HEK293 (cell line): ENCODE results near the gene TADA1.

Experiments used
- CTCF ChIA-PET: fragments of 350-600 bp; formaldehyde crosslinking; extraction: SDS; loops from one replicate; lab custom pipeline; 2021; ENCODE audit warnings: antibody characterized with exemption; lab: Yijun Ruan, JAX
- POLR2A ChIA-PET: fragments of 300-600 bp; formaldehyde crosslinking; extraction: SDS; loops from one replicate; lab custom pipeline; 2020; ENCODE audit warnings: antibody characterized with exemption, inconsistent platforms; lab: Yijun Ruan, JAX
- H3K27ac ChIP-seq: fragments of 200-500 bp; sonication (Bioruptor generic); 2 replicates; pipeline ENCODE4 v1.5.1; 2014; ENCODE audit warnings: low read depth, low read length, control low read depth, inconsistent platforms; ENCODE audit errors: extremely low read depth
- H3K36me3 ChIP-seq, 2 experiments: fragments of 200-500 bp in 1 of 2; sonication (Bioruptor generic) in 1 of 2; 1 replicate in 1 of 2; 2 replicates in 1 of 2; pipeline ENCODE4 v1.5.1; 2014 to 2017; ENCODE audit warnings: inconsistent platforms in 2 of 2, low read length in 2 of 2; ENCODE audit not compliant: control insufficient read depth in 2 of 2, insufficient read depth in 1 of 2
- H3K4me1 ChIP-seq: fragments of 200-500 bp; sonication (Bioruptor generic); 2 replicates; pipeline ENCODE4 v1.5.1; 2014; ENCODE audit warnings: mild to moderate bottlenecking, low read length, inconsistent platforms; ENCODE audit not compliant: control insufficient read depth, insufficient read depth
- H3K4me3 ChIP-seq: 2 replicates; pipeline ENCODE4 v1.5.1; 2011; ENCODE audit warnings: low read depth, mild to moderate bottlenecking, control low read depth, low read length, moderate library complexity
- H3K9me3 ChIP-seq: fragments of 200-500 bp; sonication (Bioruptor generic); 2 replicates; pipeline ENCODE4 v1.5.1; 2014; ENCODE audit warnings: low read depth, low read length, inconsistent platforms; ENCODE audit not compliant: control insufficient read depth, insufficient read depth
- IKZF3 ChIP-seq: fragments of 450-650 bp; IDR thresholded peaks from 2 replicates; pipeline ENCODE4 v1.5.0; 2018; ENCODE audit warnings: missing biosample characterization, mild to moderate bottlenecking, missing genetic modification characterization, moderate library complexity
- KLF16 ChIP-seq: fragments of 450-650 bp; formaldehyde crosslinking; IDR thresholded peaks from 2 replicates; pipeline ENCODE4 v1.5.1; 2017; ENCODE audit warnings: missing biosample characterization, missing genetic modification characterization
- MEIS1 ChIP-seq: sonication (generic); formaldehyde crosslinking; IDR thresholded peaks from 2 replicates; pipeline ENCODE4 v1.8.1; 2022; ENCODE audit warnings: missing genetic modification reagents, mild to moderate bottlenecking, borderline replicate concordance
- SALL2 ChIP-seq: fragments of 450-650 bp; formaldehyde crosslinking; IDR thresholded peaks from 2 replicates; pipeline ENCODE4 v1.5.0; 2017; ENCODE audit warnings: missing biosample characterization, mild to moderate bottlenecking, missing genetic modification characterization, borderline replicate concordance
- ZFP3 ChIP-seq: fragments of 450-650 bp; formaldehyde crosslinking; IDR thresholded peaks from 2 replicates; pipeline ENCODE4 v1.5.1; 2016; ENCODE audit warnings: low read depth, missing biosample characterization, missing genetic modification characterization
- ZFP41 ChIP-seq: fragments of 450-650 bp; formaldehyde crosslinking; IDR thresholded peaks from 2 replicates; pipeline ENCODE4 v1.5.1; 2016; ENCODE audit warnings: missing biosample characterization, missing genetic modification characterization, borderline replicate concordance
- ZFP69B ChIP-seq: fragments of 450-650 bp; formaldehyde crosslinking; IDR thresholded peaks from 2 replicates; pipeline ENCODE4 v1.5.1; 2016; ENCODE audit warnings: missing biosample characterization, missing genetic modification characterization
- ZNF184 ChIP-seq: fragments of 450-650 bp; IDR thresholded peaks from 2 replicates; pipeline ENCODE4 v1.5.1; 2018; ENCODE audit warnings: missing biosample characterization, mild to moderate bottlenecking, missing genetic modification characterization
- ZNF24 ChIP-seq: fragments of 450-650 bp; formaldehyde crosslinking; IDR thresholded peaks from 2 replicates; pipeline ENCODE4 v1.5.1; 2016; ENCODE audit warnings: missing biosample characterization, missing genetic modification characterization
- ZNF324 ChIP-seq: fragments of 450-650 bp; formaldehyde crosslinking; IDR thresholded peaks from 2 replicates; pipeline ENCODE4 v1.5.1; 2016; ENCODE audit warnings: missing biosample characterization, missing genetic modification characterization
- ZNF335 ChIP-seq: fragments of 450-650 bp; formaldehyde crosslinking; conservative IDR thresholded peaks from 2 replicates; pipeline ENCODE4 v1.5.1; 2016; ENCODE audit warnings: missing biosample characterization, missing genetic modification characterization
- ZNF341 ChIP-seq: fragments of 450-650 bp; formaldehyde crosslinking; IDR thresholded peaks from 2 replicates; pipeline ENCODE4; 2016; ENCODE audit warnings: low read depth, missing biosample characterization, missing genetic modification characterization
- ZNF350 ChIP-seq: fragments of 450-650 bp; formaldehyde crosslinking; IDR thresholded peaks from 2 replicates; pipeline ENCODE4 v1.5.0; 2017; ENCODE audit warnings: missing biosample characterization, mild to moderate bottlenecking, missing genetic modification characterization
- ZNF366 ChIP-seq: fragments of 450-650 bp; formaldehyde crosslinking; conservative IDR thresholded peaks from 2 replicates; pipeline ENCODE4 v1.5.1; 2016; ENCODE audit warnings: missing biosample characterization, missing genetic modification characterization
- ZNF416 ChIP-seq: fragments of 450-650 bp; formaldehyde crosslinking; IDR thresholded peaks from 2 replicates; pipeline ENCODE4 v1.5.1; 2016; ENCODE audit warnings: missing biosample characterization, missing genetic modification characterization
- ZNF473 ChIP-seq: fragments of 450-650 bp; formaldehyde crosslinking; IDR thresholded peaks from 2 replicates; pipeline ENCODE4 v1.5.1; 2017; ENCODE audit warnings: missing biosample characterization, missing genetic modification characterization
- ZNF585B ChIP-seq: fragments of 450-650 bp; formaldehyde crosslinking; IDR thresholded peaks from 2 replicates; pipeline ENCODE4 v1.5.1; 2016; ENCODE audit warnings: missing biosample characterization, missing genetic modification characterization
- ZNF660 ChIP-seq: fragments of 450-650 bp; IDR thresholded peaks from 2 replicates; pipeline ENCODE4 v1.5.1; 2018; ENCODE audit warnings: missing biosample characterization, mild to moderate bottlenecking, missing genetic modification characterization
- ZNF830 ChIP-seq: fragments of 450-650 bp; IDR thresholded peaks from 2 replicates; pipeline ENCODE4 v1.5.0; 2018; ENCODE audit warnings: missing biosample characterization, missing genetic modification characterization, low read depth, mild to moderate bottlenecking, moderate library complexity
- TF ChIP-seq, protein P1 (sequence below): fragments of 450-650 bp; formaldehyde crosslinking; IDR thresholded peaks from 2 replicates; pipeline ENCODE4 v1.5.1; 2016; ENCODE audit warnings: missing biosample characterization, missing genetic modification characterization
- TF ChIP-seq, protein P2 (sequence below): fragments of 450-650 bp; formaldehyde crosslinking; IDR thresholded peaks from 2 replicates; pipeline ENCODE4 v1.5.1; 2016; ENCODE audit warnings: missing biosample characterization, missing genetic modification characterization
- TF ChIP-seq, protein P3 (sequence below): fragments of 450-650 bp; formaldehyde crosslinking; IDR thresholded peaks from 2 replicates; pipeline ENCODE4 v1.5.1; 2016; ENCODE audit warnings: missing biosample characterization, missing genetic modification characterization
- TF ChIP-seq, protein P4 (sequence below): fragments of 450-650 bp; formaldehyde crosslinking; IDR thresholded peaks from 2 replicates; pipeline ENCODE4 v1.5.1; 2016; ENCODE audit warnings: missing biosample characterization, missing genetic modification characterization

Gene TADA1

DNA sequence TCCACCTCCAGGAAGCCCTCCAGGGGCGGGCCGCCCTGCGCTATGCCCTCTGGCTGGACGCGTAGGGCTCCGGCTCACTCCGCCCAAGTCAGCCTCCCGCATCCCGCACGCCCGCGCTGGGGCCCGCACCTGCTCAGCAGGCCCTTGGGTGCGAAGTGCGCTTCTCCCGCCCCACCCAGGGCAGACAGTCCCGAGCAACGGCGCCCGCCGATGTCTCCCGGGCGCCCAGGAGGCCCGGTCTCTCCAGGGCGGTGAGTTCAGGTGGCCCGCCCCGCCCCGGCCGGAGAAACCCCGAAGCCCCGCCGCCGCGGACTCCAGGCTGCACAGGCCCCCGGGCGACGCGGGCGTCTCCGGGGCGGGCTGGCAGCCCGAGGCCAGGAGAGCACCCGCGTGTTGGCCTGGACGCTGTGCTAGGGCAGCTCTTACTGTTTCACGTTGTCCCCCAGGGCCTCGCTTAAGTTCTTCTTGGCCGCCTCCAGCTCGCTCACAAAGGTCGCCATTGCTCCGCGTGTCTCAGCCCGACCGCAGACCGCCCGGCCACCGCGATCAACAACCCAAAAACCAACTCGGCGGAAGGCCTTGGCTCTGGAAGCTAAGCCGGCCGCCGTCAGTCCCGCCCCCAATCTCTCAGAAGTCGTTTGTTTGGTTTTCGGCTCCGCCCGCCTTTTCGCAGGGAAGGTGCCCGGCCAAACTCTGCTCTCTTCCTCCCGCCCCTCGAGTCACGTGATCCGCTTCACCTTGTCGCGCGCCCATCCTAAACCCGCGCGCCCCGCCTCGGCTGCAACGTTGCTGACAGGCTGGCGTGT lies at the start of gene TADA1 (continued):
- TF ChIP-seq ZNF585B (no peak), SALL2 (tag by site-specific recombination) (no peak), ZNF366 (peak; percentile 70), ZNF184 (tag by site-specific recombination) (no peak), MEIS1 (CRISPR knock-in tag) (no peak)
- TF ChIP-seq, protein P1, sequence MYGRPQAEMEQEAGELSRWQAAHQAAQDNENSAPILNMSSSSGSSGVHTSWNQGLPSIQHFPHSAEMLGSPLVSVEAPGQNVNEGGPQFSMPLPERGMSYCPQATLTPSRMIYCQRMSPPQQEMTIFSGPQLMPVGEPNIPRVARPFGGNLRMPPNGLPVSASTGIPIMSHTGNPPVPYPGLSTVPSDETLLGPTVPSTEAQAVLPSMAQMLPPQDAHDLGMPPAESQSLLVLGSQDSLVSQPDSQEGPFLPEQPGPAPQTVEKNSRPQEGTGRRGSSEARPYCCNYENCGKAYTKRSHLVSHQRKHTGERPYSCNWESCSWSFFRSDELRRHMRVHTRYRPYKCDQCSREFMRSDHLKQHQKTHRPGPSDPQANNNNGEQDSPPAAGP, result peak; percentile 73

DNA sequence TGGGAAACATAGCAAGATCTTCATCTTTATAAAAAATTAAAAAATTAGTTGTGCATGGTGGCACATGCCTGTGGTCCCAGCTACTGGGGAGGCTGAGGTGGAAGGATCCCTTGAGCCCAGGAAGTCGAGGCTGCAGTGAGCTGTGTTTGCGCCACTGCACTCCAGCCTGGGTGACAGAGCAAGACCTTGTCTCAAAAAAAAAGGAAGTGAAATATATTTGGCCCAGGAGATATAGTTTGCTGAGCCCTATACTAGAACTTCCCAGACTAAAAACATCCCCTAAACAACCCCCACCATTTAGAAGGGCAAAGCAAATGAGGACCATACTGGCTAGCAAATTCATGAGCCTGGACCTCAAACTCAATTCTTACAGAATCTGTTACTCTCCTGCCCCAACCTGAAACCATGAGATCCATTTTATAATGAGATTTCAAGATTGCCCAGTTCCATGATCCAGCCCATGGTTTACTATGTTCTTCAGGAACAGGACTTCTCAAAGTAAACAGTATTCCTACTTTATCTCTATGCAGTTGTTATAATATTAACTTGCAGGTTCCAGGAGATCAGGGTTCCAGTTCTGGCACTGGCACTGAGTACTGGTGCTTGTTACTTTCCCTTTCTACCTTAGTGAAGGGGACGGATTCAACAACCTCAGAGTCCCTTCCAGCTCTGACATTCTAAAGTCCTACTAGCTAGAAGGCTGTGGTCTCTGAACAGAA lies 48.9 kb upstream of the TADA1 start:
- Histone ChIP-seq H3K36me3 (no peaks in the 10 kb centered on the region), H3K4me3 (no peak overlapping the region), H3K27ac (no peak overlapping the region), H3K9me3 (no peaks in the 10 kb centered on the region), H3K4me1 (no peaks in the 10 kb centered on the region)
- ChIA-PET POLR2A (interaction anchor here (0.6 to 1.2 kb wide), 2 partner anchors 19 to 118 kb away, joined by 3 to 4 read pairs; no protein-coding TSS in a partner anchor), CTCF (interaction anchor here (0.6 to 2.3 kb wide), 5 partner anchors 13 to 142 kb away, joined by 3 to 16 read pairs (median 7); no protein-coding TSS in a partner anchor)
- TF ChIP-seq ZNF660 (tag by site-specific recombination) (no peak), ZNF341 (tag by site-specific recombination) (no peak), ZNF830 (tag by site-specific recombination) (no peak), ZNF350 (no peak), ZNF416 (tag by site-specific recombination) (no peak), KLF16 (tag by site-specific recombination) (no peak), IKZF3 (tag by site-specific recombination) (no peak), ZFP3 (tag by site-specific recombination) (no peak), ZFP69B (tag by site-specific recombination) (no peak), ZNF335 (tag by site-specific recombination) (no peak), ZNF24 (tag by site-specific recombination) (no peak), ZNF473 (tag by site-specific recombination) (no peak), ZNF324 (tag by site-specific recombination) (no peak), ZFP41 (tag by site-specific recombination) (no peak)
- TF ChIP-seq, protein P2, sequence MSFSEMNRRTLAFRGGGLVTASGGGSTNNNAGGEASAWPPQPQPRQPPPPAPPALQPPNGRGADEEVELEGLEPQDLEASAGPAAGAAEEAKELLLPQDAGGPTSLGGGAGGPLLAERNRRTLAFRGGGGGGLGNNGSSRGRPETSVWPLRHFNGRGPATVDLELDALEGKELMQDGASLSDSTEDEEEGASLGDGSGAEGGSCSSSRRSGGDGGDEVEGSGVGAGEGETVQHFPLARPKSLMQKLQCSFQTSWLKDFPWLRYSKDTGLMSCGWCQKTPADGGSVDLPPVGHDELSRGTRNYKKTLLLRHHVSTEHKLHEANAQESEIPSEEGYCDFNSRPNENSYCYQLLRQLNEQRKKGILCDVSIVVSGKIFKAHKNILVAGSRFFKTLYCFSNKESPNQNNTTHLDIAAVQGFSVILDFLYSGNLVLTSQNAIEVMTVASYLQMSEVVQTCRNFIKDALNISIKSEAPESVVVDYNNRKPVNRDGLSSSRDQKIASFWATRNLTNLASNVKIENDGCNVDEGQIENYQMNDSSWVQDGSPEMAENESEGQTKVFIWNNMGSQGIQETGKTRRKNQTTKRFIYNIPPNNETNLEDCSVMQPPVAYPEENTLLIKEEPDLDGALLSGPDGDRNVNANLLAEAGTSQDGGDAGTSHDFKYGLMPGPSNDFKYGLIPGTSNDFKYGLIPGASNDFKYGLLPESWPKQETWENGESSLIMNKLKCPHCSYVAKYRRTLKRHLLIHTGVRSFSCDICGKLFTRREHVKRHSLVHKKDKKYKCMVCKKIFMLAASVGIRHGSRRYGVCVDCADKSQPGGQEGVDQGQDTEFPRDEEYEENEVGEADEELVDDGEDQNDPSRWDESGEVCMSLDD, result no peak
- TF ChIP-seq, protein P3, sequence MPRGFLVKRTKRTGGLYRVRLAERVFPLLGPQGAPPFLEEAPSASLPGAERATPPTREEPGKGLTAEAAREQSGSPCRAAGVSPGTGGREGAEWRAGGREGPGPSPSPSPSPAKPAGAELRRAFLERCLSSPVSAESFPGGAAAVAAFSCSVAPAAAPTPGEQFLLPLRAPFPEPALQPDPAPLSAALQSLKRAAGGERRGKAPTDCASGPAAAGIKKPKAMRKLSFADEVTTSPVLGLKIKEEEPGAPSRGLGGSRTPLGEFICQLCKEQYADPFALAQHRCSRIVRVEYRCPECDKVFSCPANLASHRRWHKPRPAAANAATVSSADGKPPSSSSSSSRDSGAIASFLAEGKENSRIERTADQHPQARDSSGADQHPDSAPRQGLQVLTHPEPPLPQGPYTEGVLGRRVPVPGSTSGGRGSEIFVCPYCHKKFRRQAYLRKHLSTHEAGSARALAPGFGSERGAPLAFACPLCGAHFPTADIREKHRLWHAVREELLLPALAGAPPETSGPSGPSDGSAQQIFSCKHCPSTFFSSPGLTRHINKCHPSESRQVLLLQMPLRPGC (tag by site-specific recombination), result no peak
- TF ChIP-seq, protein P4, sequence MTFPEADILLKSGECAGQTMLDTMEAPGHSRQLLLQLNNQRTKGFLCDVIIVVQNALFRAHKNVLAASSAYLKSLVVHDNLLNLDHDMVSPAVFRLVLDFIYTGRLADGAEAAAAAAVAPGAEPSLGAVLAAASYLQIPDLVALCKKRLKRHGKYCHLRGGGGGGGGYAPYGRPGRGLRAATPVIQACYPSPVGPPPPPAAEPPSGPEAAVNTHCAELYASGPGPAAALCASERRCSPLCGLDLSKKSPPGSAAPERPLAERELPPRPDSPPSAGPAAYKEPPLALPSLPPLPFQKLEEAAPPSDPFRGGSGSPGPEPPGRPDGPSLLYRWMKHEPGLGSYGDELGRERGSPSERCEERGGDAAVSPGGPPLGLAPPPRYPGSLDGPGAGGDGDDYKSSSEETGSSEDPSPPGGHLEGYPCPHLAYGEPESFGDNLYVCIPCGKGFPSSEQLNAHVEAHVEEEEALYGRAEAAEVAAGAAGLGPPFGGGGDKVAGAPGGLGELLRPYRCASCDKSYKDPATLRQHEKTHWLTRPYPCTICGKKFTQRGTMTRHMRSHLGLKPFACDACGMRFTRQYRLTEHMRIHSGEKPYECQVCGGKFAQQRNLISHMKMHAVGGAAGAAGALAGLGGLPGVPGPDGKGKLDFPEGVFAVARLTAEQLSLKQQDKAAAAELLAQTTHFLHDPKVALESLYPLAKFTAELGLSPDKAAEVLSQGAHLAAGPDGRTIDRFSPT, result no peak
